A549 treated with AZD9567 at 1 μM for 4 hours (cell line): Measurements from ENCODE around the gene RANBP3. TPM values are rescaled to one million over a fixed set of nuclear protein-coding genes. Genes with fewer than 3 reads are reported as not detected.

Experiments
- total RNA-seq: library from RNA; stranded (reverse); fragments of 200-300 nt; extraction: Qiagen RNA extraction; gene quantifications from 5 replicates; pipeline ENCODE4 v1.2.3, GENCODE V29; 2022; ENCODE audit not compliant: insufficient read depth

RANBP3 gene, protein sequence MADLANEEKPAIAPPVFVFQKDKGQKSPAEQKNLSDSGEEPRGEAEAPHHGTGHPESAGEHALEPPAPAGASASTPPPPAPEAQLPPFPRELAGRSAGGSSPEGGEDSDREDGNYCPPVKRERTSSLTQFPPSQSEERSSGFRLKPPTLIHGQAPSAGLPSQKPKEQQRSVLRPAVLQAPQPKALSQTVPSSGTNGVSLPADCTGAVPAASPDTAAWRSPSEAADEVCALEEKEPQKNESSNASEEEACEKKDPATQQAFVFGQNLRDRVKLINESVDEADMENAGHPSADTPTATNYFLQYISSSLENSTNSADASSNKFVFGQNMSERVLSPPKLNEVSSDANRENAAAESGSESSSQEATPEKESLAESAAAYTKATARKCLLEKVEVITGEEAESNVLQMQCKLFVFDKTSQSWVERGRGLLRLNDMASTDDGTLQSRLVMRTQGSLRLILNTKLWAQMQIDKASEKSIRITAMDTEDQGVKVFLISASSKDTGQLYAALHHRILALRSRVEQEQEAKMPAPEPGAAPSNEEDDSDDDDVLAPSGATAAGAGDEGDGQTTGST
- 38.4 to 84.9 TPM (median 44.4 TPM) in 5 replicates for total RNA-seq

DNA sequence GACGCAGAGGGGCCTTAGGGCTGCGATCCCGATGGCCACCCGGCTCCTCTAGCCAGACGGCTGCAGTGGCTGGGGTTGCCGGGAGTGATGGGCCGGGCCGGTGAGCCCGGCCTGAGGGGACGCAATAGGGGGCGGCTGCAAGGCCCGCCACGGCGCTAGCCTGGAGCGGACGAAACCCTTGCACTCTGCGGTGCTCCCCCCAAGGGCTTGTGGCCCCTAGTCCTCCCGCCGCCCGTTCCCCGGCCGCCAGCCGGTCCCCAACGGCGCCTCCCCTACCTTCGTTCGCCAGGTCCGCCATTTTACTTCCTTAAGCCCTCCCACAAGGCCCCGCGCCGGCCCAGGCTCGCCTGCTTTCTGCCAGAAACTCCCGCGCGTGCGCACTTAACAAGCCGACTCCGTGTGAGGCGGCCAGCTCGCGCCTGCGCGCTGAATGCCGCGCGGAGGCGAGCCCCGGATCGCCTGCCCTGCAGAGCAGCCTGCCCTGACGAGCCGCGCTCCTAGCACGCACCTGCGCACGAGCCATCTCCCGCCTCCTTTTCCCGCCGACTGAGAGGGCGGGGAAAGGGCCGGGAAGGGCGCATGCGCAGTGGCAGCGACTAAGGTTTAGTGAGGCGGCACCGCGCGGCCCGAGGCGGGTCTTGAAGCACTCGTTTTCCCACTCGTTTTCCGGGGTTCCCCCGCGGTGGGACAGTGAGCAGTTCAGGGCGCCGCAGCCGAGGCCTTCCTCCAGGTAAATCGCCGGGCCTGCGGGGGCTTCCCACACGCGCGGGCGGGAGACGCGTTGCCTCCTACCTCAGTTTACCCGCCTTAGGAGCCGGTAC is at the start of gene RANBP3:
TSS of gene RANBP3 (minus strand) at position 356 of the 821 bp plus-strand sequence. CDS start at position 298, 58 bp downstream.

DNA sequence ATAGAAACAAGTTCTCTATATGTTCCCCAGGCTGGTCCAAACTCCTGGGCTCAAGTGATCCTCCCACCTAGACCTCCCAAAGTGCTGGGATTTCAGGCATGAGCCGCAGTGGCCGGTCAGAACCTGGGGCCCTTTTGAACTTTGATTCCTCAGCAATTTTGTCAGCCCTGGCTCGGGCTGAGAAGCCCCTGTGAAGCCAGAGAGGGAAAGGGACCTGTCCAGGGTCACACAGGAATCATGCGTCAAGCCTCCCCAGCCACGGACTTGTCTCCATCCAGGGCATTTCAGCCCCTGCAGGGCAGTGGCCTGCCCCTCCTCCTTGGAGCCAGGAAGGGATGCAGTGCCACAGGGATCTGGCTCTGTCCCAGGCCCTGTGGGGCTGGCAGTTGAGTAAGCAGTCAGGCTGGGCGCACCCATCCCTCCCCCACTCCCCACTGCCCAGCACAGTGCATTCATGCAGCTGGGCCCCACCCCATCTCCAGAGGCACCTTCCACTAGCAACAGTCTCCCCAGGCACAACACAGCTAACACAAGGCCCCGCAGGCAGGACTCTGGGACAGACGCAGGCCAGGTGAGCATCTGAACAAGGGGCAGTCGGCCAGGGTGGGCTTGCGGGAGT is 64.1 kb downstream of the RANBP3 start, which contains the start of gene CAPS:
TSS of gene CAPS (plus strand) at position 516 of the 619 bp plus-strand sequence. CDS start 153 bp downstream, outside the sequence.

DNA sequence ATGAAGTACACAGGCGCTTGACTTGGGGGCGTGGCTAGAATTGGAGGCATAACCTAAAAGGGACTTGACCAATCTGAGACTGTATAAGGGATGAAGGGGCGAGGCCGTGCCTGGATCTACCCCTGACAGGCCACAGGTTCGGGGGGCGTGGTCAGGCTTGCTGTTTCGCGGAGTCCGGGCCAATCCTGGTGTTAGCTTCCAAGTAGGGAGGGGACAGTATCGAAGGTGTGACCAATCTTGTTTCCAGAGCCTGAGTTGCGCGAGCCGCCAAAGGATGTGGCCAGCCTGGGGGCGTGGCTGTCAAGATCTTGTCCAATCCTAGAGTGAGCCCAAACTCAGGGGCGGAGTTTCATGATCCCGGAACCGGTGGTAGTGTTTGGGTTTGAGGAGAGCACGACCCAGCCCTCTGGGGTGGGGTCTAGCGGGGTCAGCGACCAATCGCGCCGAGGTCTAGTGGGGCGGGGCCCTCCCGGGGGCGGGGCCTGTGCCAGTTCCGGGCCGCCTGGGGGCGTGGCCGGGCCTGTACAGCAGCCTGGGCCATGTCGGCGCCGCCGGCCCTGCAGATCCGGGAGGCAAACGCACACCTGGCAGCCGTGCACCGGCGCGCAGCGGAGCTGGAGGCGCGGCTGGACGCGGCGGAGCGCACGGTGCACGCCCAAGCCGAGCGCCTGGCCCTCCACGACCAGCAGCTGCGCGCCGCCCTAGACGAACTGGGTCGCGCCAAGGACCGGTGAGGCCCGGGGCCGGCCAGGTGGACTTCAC is 73.4 kb downstream of the RANBP3 start, which contains the start of gene VMAC:
TSS of gene VMAC (plus strand) at position 521 of the 762 bp plus-strand sequence. CDS start at position 540, 19 bp downstream.

DNA sequence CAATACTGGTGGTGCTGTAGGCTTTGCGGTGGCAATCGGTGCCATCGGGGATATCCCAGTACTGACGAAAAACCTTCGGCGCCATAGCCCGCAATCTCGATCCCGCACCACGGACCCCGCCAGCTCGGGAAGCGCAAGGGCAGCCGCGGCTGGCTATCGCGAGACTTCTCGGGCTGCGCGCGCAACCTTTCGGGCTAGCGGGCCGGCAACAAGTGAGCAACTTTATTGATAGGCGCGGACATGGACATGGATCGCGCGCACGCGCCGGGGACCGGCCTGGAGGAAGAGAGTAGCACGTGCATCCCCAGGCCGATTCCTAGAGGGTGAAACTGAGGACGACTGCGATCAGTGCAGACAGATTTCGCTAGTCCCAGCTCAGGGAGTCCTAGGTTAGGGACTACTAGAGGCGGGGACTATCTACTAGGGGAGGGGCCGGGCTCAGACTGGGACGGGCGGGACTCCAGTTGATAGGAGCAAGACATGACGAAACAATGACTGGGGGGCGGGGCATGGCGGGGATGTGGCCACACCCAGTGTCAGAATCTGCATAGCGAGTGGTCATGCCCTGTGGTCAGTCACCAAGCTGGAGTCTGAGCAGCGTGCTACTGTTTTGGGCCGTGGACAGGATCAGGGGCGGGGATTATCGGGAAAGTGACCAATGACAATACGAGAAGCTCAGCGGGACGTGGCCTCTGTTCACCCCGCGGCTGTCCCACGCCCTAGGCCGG is 74.2 kb downstream of the RANBP3 start, which contains the start of gene NDUFA11:
TSS of gene NDUFA11 (minus strand) at position 167 of the 728 bp plus-strand sequence. CDS start at position 85, 82 bp downstream.

Other genes starting within 250 kb of the RANBP3 start
- gene PRR22, start 193.4 kb downstream of the RANBP3 start, total RNA-seq = 2.8 to 3.1 TPM (median 2.8 TPM) in 4 of 5 replicates, not detected in the other
- 21.5 to 33.3 TPM (median 30.4 TPM) in 5 replicates for gene DUS3L, start 187.0 kb downstream of the RANBP3 start, total RNA-seq
- 0.71 to 1.2 TPM (median 0.86 TPM) in 4 of 5 replicates, not detected in the other for gene NRTN, start 173.1 kb downstream of the RANBP3 start, total RNA-seq
- gene FUT6, start 138.4 kb downstream of the RANBP3 start, total RNA-seq = not detected in 5 replicates
- 0.06 TPM in 1 of 5 replicates, not detected in the others for gene FUT3, start 126.7 kb downstream of the RANBP3 start, total RNA-seq
- not detected in 5 replicates for gene FUT5, start 107.6 kb downstream of the RANBP3 start, total RNA-seq
- 208 to 299 TPM (median 293 TPM) in 5 replicates for gene NDUFA11, start 74.3 kb downstream of the RANBP3 start, total RNA-seq
- gene VMAC, start 73.3 kb downstream of the RANBP3 start, total RNA-seq = 0.48 to 0.86 TPM (median 0.71 TPM) in 4 of 5 replicates, not detected in the other
- gene CAPS, start 63.9 kb downstream of the RANBP3 start, total RNA-seq = 1.0 to 2.4 TPM (median 1.2 TPM) in 5 replicates
- gene RFX2, start 132.4 kb upstream of the RANBP3 start, total RNA-seq = 5.8 to 10.1 TPM (median 7.2 TPM) in 5 replicates
- gene ACSBG2, start 157.5 kb upstream of the RANBP3 start, total RNA-seq = not detected in 5 replicates